AG09319 (cell line): ENCODE results near the gene IL9R.
A peak's percentile ranks its signal among the peaks of the same experiment; 100 is the strongest.
"Not testable (repeated sequence)": the region's sequence is repeated elsewhere in the genome, so short reads cannot be mapped to it uniquely, and the experiment has no call there.

Source experiments
- DNase-seq: peaks from one replicate; pipeline ENCODE4 v3.0.0-alpha.2; 2010; ENCODE audit warnings: low read depth; ENCODE audit errors: extremely low read depth
- CTCF ChIP-seq: IDR thresholded peaks from 2 replicates; pipeline ENCODE4 v1.5.1; 2011; ENCODE audit warnings: low read depth, mild to moderate bottlenecking, inconsistent platforms, low read length, moderate library complexity

Gene IL9R

GRCh38 chrX:155957843-155958242 lies 39.7 kb upstream of the IL9R start:
- no peak for TF ChIP-seq CTCF
- no peak for DNase-seq

GRCh38 chrX:155959018-155959587 lies 38.4 kb upstream of the IL9R start:
- no peak for TF ChIP-seq CTCF
- DNase-seq, result no peak

- no peak for TF ChIP-seq CTCF
- no peak for DNase-seq
Observed at GRCh38 chrX:155962906-155963305, 34.6 kb upstream of the IL9R start.

- no peak for DNase-seq
Observed at GRCh38 chrX:155966876-155967275, 30.6 kb upstream of the IL9R start.

GRCh38 chrX:155967653-155968325 lies 29.7 kb upstream of the IL9R start:
- TF ChIP-seq CTCF, result no peak
- no peak for DNase-seq

More at GRCh38 chrX:155966876-155967275, 30.6 kb upstream of the IL9R start:
- TF ChIP-seq CTCF, result peak; percentile 3

GRCh38 chrX:155968326-155968661 lies 29.2 kb upstream of the IL9R start:
- no peak for TF ChIP-seq CTCF
- no peak for DNase-seq

GRCh38 chrX:155968791-155969190 lies 28.7 kb upstream of the IL9R start:
- DNase-seq, result no peak
- TF ChIP-seq CTCF, result no peak

GRCh38 chrX:155971658-155972057 lies 25.8 kb upstream of the IL9R start:
- not testable (repeated sequence) for DNase-seq

GRCh38 chrX:155972241-155972640 lies 25.3 kb upstream of the IL9R start:
- not testable (repeated sequence) for DNase-seq
